LNCAP (cell line): ENCODE measurements around the gene STIMATE.

ENCODE experiments used
- TF ChIP-seq, protein P1 (sequence below): fragments of 450-650 bp; IDR thresholded peaks from 2 replicates; pipeline ENCODE4 v1.5.1; 2017; ENCODE audit warnings: mild to moderate bottlenecking

Gene STIMATE

DNA sequence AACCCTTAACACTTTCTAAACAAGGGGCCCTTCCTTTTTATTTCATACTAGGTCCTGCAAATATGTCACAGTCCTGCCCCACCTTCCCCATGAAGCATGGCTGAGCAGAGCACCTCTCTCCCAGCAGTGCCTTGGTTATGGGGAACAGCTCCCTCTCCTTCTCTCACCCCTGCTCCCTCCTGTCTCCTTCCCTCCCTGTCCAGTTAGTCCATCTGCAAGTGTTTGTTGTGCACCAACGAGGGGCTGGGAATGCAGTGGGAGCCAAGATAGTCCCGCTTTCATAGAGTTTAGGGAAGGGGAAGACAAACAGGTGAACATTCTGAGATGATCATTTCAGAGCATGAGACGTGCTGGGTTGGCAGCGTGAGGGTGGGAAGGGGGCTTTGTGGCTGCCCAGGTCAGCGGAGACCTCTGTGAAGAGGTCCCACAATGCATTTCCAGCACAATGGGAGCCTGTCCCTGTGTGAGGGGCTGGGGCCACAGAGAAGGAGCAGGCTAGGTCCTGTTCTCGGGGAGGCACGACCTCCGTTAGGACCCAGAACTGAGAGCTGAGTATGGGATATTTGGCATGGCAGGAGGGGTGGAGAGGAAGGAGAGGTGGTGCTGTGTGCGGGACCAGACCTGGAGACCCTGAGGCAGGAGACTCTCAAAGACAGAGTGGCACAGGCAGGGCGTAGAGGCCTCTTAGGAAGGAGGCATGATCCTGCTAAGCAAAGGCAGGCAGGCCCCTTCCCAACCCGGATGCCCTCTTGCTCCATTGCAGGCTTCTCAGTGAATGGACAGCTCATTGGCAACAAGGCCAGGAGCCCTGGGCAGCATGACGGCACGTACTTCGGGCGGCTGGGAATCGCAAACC, 108.2 kb downstream of the STIMATE start:
- TF ChIP-seq, protein P1, sequence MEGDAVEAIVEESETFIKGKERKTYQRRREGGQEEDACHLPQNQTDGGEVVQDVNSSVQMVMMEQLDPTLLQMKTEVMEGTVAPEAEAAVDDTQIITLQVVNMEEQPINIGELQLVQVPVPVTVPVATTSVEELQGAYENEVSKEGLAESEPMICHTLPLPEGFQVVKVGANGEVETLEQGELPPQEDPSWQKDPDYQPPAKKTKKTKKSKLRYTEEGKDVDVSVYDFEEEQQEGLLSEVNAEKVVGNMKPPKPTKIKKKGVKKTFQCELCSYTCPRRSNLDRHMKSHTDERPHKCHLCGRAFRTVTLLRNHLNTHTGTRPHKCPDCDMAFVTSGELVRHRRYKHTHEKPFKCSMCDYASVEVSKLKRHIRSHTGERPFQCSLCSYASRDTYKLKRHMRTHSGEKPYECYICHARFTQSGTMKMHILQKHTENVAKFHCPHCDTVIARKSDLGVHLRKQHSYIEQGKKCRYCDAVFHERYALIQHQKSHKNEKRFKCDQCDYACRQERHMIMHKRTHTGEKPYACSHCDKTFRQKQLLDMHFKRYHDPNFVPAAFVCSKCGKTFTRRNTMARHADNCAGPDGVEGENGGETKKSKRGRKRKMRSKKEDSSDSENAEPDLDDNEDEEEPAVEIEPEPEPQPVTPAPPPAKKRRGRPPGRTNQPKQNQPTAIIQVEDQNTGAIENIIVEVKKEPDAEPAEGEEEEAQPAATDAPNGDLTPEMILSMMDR: no peak

DNA sequence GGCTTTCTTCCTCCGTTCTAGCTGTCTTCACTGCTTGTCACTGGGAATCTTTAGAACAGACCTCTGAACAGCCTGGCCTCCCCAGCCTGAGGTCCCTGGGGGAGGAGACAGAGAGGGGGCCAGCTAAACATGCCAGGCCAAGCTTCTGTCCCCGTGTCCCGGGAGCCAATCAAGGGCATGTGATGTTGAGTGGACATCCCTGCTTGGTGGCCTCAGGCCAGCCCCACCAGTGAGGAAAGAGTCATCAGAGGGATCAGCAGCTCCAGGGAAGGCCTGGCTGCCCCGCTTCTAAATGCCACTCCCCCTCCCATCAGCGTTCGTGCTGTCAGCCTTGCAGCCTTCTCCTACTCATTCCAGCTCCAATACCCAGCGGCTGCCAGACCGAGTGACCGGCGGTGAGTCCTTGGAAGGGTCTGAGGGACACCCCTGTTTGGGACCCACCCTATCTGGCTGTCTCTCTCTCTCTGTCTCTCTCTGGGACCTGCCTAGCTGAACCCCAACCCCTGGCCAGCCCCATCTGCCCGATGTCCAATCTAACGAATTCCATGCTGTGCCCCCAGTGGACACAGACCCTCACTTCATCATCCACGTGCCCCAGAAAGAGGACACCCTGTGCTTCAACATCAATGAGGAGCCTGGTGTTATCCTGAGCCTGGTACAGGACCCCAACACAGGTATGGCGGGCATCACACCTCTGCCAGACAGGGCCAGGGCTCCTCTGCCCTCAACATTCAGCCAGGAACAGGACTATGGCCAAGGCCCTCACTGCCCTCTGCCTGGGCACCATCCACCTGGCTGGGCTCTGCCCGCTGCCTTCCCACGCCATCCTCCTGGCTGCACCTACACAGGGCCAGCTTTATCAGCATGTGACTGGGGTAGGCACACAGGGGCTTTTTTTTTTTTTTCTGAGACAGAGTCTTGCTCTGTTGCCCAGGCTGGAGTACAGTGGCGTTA, 109.4 kb downstream of the STIMATE start:
- TF ChIP-seq, protein P1: no peak

DNA sequence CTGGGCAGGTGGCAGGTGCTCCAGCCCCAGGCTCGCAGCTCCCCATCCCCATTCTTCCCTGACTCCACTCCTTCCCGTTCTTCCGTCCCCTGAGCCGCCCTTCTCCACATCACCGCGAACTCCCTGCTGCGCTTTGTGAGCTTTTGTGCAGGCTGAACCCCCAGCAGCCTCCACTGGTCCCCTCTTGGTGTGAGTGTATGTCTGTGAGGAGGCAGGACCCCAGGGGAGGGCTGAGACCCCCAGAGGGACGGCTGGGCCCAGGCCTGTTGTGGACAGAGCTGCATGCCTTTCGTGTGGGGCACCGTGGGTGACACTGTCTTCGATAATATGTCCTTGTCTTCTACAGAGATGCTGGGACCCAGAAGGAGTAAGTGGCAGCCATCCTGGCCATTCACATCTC, 110.1 kb downstream of the STIMATE start:
- TF ChIP-seq, protein P1: no peak
